ENCODE measurements around the gene NCDN. TPM values are rescaled to one million over a fixed set of nuclear protein-coding genes. Genes with fewer than 3 reads are reported as not detected.

Gene NCDN
- polyA plus RNA-seq, 3 donors from 2014 or later = 4.1 to 8.9 (median 4.9) TPM

- DNase-seq = no peak
- no peak overlapping the region for H3K4me3 Mint-ChIP-seq
- peaks cover 0 to 3% (median 0%) of the 10 kb centered on the region in 3 donors for H3K27me3 Mint-ChIP-seq (ENCODE audit: low read depth in 3 of 3)
- no peaks in the 10 kb centered on the region for H3K9me3 Mint-ChIP-seq
- peak overlapping the region in 1 of 6 donors; percentile 6 for H3K27ac Mint-ChIP-seq
- peaks cover 0 to 3% (median 0%) of the 10 kb centered on the region in 3 donors for H3K36me3 Mint-ChIP-seq
- peaks cover 45 to 66% of the 10 kb centered on the region in 2 donors for H3K4me1 Mint-ChIP-seq
These were observed 20.9 kb upstream of the NCDN start for GRCh38 chr1:35536556-35537162.

GRCh38 chr1:35537806-35538205 lies 19.8 kb upstream of the NCDN start:
- Mint-ChIP-seq H3K4me3 (no peak overlapping the region), H3K4me1 (peaks cover 50 to 75% of the 10 kb centered on the region in 2 donors), H3K9me3 (no peaks in the 10 kb centered on the region), H3K27ac (peak overlapping the region in 3 of 6 donors; percentile 28 to 56 (median 28)), H3K27me3 (ENCODE audit: low read depth in 3 of 3) (peaks cover 0 to 3% (median 0%) of the 10 kb centered on the region in 3 donors), H3K36me3 (peaks cover 0 to 3% (median 2%) of the 10 kb centered on the region in 3 donors)
- DNase-seq = no peak

GRCh38 chr1:35539073-35539823 lies 18.4 kb upstream of the NCDN start:
- Mint-ChIP-seq H3K4me3 (peak overlapping the region in 4 of 5 donors; percentile 34 to 78 (median 61)), H3K27me3 (ENCODE audit: low read depth in 3 of 3) (peaks cover 0 to 3% (median 0%) of the 10 kb centered on the region in 3 donors), H3K27ac (peak overlapping the region; percentile 80 to 91 (median 89)), H3K36me3 (peaks cover 0 to 3% (median 2%) of the 10 kb centered on the region in 3 donors), H3K9me3 (no peaks in the 10 kb centered on the region), H3K4me1 (peaks cover 52 to 74% of the 10 kb centered on the region in 2 donors)
- DNase-seq = peak in 1 of 3 donors; percentile 25

- Mint-ChIP-seq H3K9me3 (no peaks in the 10 kb centered on the region), H3K27me3 (ENCODE audit: low read depth in 3 of 3) (peaks cover 0 to 3% (median 0%) of the 10 kb centered on the region in 3 donors), H3K4me1 (peaks cover 52 to 76% of the 10 kb centered on the region in 2 donors), H3K27ac (peak overlapping the region; percentile 80 to 91 (median 89)), H3K36me3 (peaks cover 0 to 3% (median 2%) of the 10 kb centered on the region in 3 donors), H3K4me3 (peak overlapping the region in 2 of 5 donors; percentile 14 to 38)
- no peak for DNase-seq
These were observed 17.8 kb upstream of the NCDN start for GRCh38 chr1:35539824-35540261.

GRCh38 chr1:35544976-35545375 lies 12.6 kb upstream of the NCDN start:
- H3K4me3 Mint-ChIP-seq = no peak overlapping the region
- no peaks in the 10 kb centered on the region for H3K9me3 Mint-ChIP-seq
- no peaks in the 10 kb centered on the region for H3K27me3 Mint-ChIP-seq (ENCODE audit: low read depth in 3 of 3)
- H3K4me1 Mint-ChIP-seq = peaks cover 27 to 67% of the 10 kb centered on the region in 2 donors
- peak; percentile 25 to 43 (median 39) for DNase-seq
- peaks cover 7 to 22% (median 9%) of the 10 kb centered on the region in 3 donors for H3K36me3 Mint-ChIP-seq
- H3K27ac Mint-ChIP-seq = peak overlapping the region in 3 of 6 donors; percentile 16 to 23 (median 22)

GRCh38 chr1:35546614-35547013 lies 11.0 kb upstream of the NCDN start:
- Mint-ChIP-seq H3K27ac (no peak overlapping the region), H3K4me1 (peaks cover 18 to 58% of the 10 kb centered on the region in 2 donors), H3K36me3 (peaks cover 8 to 24% (median 9%) of the 10 kb centered on the region in 3 donors), H3K9me3 (no peaks in the 10 kb centered on the region), H3K4me3 (no peak overlapping the region), H3K27me3 (ENCODE audit: low read depth in 3 of 3) (no peaks in the 10 kb centered on the region)
- no peak for DNase-seq

GRCh38 chr1:35553851-35554250 lies 3.7 kb upstream of the NCDN start:
- peaks cover 32 to 59% of the 10 kb centered on the region in 2 donors for H3K4me1 Mint-ChIP-seq

GRCh38 chr1:35554266-35555211 lies 3.1 kb upstream of the NCDN start:
- Mint-ChIP-seq H3K27me3 (ENCODE audit: low read depth in 3 of 3) (peaks cover 3 to 8% (median 5%) of the 10 kb centered on the region in 3 donors), H3K36me3 (peaks cover 0 to 12% (median 4%) of the 10 kb centered on the region in 3 donors), H3K4me1 (peaks cover 35 to 57% of the 10 kb centered on the region in 2 donors), H3K4me3 (peak overlapping the region in 2 of 5 donors; percentile 95), H3K9me3 (no peaks in the 10 kb centered on the region), H3K27ac (peak overlapping the region in 1 of 6 donors; percentile 35)
- DNase-seq = no peak

More at GRCh38 chr1:35553851-35554250, 3.7 kb upstream of the NCDN start:
- peaks cover 0 to 12% (median 7%) of the 10 kb centered on the region in 3 donors for H3K36me3 Mint-ChIP-seq
- DNase-seq = no peak
- H3K27ac Mint-ChIP-seq = peak overlapping the region in 1 of 6 donors; percentile 56
- peaks cover 3 to 8% (median 5%) of the 10 kb centered on the region in 3 donors for H3K27me3 Mint-ChIP-seq (ENCODE audit: low read depth in 3 of 3)
- no peaks in the 10 kb centered on the region for H3K9me3 Mint-ChIP-seq
- no peak overlapping the region for H3K4me3 Mint-ChIP-seq

GRCh38 chr1:35555212-35555584 lies 2.4 kb upstream of the NCDN start:
- Mint-ChIP-seq H3K4me3 (peak overlapping the region in 4 of 5 donors; percentile 13 to 95 (median 72)), H3K27me3 (ENCODE audit: low read depth in 3 of 3) (peaks cover 3 to 8% (median 5%) of the 10 kb centered on the region in 3 donors), H3K27ac (peak overlapping the region in 5 of 6 donors; percentile 13 to 66 (median 31)), H3K9me3 (no peaks in the 10 kb centered on the region), H3K36me3 (peaks cover 0 to 9% (median 4%) of the 10 kb centered on the region in 3 donors), H3K4me1 (peaks cover 38 to 55% of the 10 kb centered on the region in 2 donors)
- DNase-seq = no peak

GRCh38 chr1:35555601-35556477 lies 1.8 kb upstream of the NCDN start:
- H3K4me3 Mint-ChIP-seq = peak overlapping the region; percentile 89 to 96 (median 95)
- no peaks in the 10 kb centered on the region for H3K9me3 Mint-ChIP-seq
- peaks cover 3 to 8% (median 5%) of the 10 kb centered on the region in 3 donors for H3K27me3 Mint-ChIP-seq (ENCODE audit: low read depth in 3 of 3)
- H3K36me3 Mint-ChIP-seq = peaks cover 0 to 9% (median 4%) of the 10 kb centered on the region in 3 donors
- H3K27ac Mint-ChIP-seq = peak overlapping the region; percentile 68 to 89 (median 82)
- peaks cover 38 to 55% of the 10 kb centered on the region in 2 donors for H3K4me1 Mint-ChIP-seq
- DNase-seq = no peak

- H3K27me3 Mint-ChIP-seq (ENCODE audit: low read depth in 3 of 3) = peaks cover 3 to 8% (median 5%) of the 10 kb centered on the region in 3 donors
- peaks cover 0 to 8% (median 3%) of the 10 kb centered on the region in 3 donors for H3K36me3 Mint-ChIP-seq
- DNase-seq = no peak
- peak overlapping the region; percentile 68 to 89 (median 82) for H3K27ac Mint-ChIP-seq
- H3K4me3 Mint-ChIP-seq = peak overlapping the region; percentile 89 to 96 (median 95)
- peaks cover 38 to 55% of the 10 kb centered on the region in 2 donors for H3K4me1 Mint-ChIP-seq
- H3K9me3 Mint-ChIP-seq = no peaks in the 10 kb centered on the region
These were observed 998 bp upstream of the NCDN start for GRCh38 chr1:35556484-35557117.
